Activated T-cell treated with anti-CD3 and anti-CD28 coated beads, Interleukin-2, amount 50 U/mL, for 72 hours (primary cell): Measurements from ENCODE around the gene KLHL35. TPM values are rescaled to one million over a fixed set of nuclear protein-coding genes. Genes with fewer than 3 reads are reported as not detected.
A peak's percentile ranks its signal among the peaks of the same experiment; 100 is the strongest.
"Not testable (repeated sequence)": the region's sequence is repeated elsewhere in the genome, so short reads cannot be mapped to it uniquely, and the experiment has no call there.

Experiments
- ATAC-seq, 2 donors: fragments of 150-1000 bp; cut with Tn5 transposase; replicated peaks in 1 of 2; 2 replicates each; pipeline ENCODE4 v1.10.0; 2021; ENCODE audit warnings: moderate library complexity in 2 of 2, mild to moderate bottlenecking in 1 of 2
- DNase-seq, 2 donors: peaks; one replicate each; pipeline ENCODE4 v3.0.0; 2021 to 2022; ENCODE audit warnings: mixed read lengths in 1 of 2
- H3K27ac Mint-ChIP-seq: one replicate; pipeline ENCODE4 v1.8.0; 2022; ENCODE audit warnings: mild to moderate bottlenecking, moderate library complexity, mixed read lengths
- H3K27me3 Mint-ChIP-seq: one replicate; pipeline ENCODE4 v1.8.0; 2022; ENCODE audit warnings: low read depth, mixed read lengths
- H3K36me3 Mint-ChIP-seq, 2 donors: one replicate each; pipeline ENCODE4 v1.8.0; 2022; ENCODE audit warnings: mixed read lengths in 2 of 2, mild to moderate bottlenecking in 1 of 2; ENCODE audit not compliant: insufficient read depth in 2 of 2
- H3K4me1 Mint-ChIP-seq: one replicate; pipeline ENCODE4 v1.8.0; 2022; ENCODE audit warnings: low read depth, mixed read lengths
- H3K4me3 Mint-ChIP-seq, 2 donors: one replicate each; pipeline ENCODE4 v1.8.0; 2022; ENCODE audit warnings: mild to moderate bottlenecking in 2 of 2, mixed read lengths in 2 of 2, moderate library complexity in 2 of 2
- H3K9me3 Mint-ChIP-seq, 2 donors: one replicate each; pipeline ENCODE4 v1.8.0; 2022; ENCODE audit warnings: mixed read lengths in 2 of 2
- total RNA-seq, 2 donors: library from RNA; stranded (reverse); gene quantifications; one replicate each; pipeline ENCODE4 v1.2.3, GENCODE V29; 2022

The KLHL35 gene
- total RNA-seq, 2 donors from 2014 or later: 0.93 to 1.2 TPM

GRCh38 chr11:75422248-75423231 lies 10.5 kb downstream of the KLHL35 start:
- H3K27ac Mint-ChIP-seq: peak overlapping the region; percentile 42
- H3K4me1 Mint-ChIP-seq: no peaks in the 10 kb centered on the region
- DNase-seq (no peak), ATAC-seq (no peak)
- no peaks in the 10 kb centered on the region for H3K36me3 Mint-ChIP-seq
- no peak overlapping the region for H3K4me3 Mint-ChIP-seq
- peaks cover 3% of the 10 kb centered on the region for H3K27me3 Mint-ChIP-seq
- H3K9me3 Mint-ChIP-seq: no peaks in the 10 kb centered on the region

- Mint-ChIP-seq H3K9me3 (no peaks in the 10 kb centered on the region), H3K36me3 (no peaks in the 10 kb centered on the region), H3K4me3 (no peak overlapping the region), H3K27me3 (no peaks in the 10 kb centered on the region), H3K27ac (peak overlapping the region; percentile 42), H3K4me1 (no peaks in the 10 kb centered on the region)
- DNase-seq: no peak
- ATAC-seq: no peak
Observed at GRCh38 chr11:75421902-75422247, 11.1 kb downstream of the KLHL35 start.

GRCh38 chr11:75421035-75421602 lies 11.9 kb downstream of the KLHL35 start:
- peak in 1 of 2 donors; percentile 22 for ATAC-seq
- DNase-seq: no peak
- Mint-ChIP-seq H3K27me3 (no peaks in the 10 kb centered on the region), H3K36me3 (no peaks in the 10 kb centered on the region), H3K27ac (no peak overlapping the region), H3K9me3 (no peaks in the 10 kb centered on the region), H3K4me1 (no peaks in the 10 kb centered on the region), H3K4me3 (no peak overlapping the region)

- DNase-seq: no peak
Observed at GRCh38 chr11:75420224-75421034, 12.6 kb downstream of the KLHL35 start.

GRCh38 chr11:75413864-75414263 lies 19.1 kb downstream of the KLHL35 start:
- ATAC-seq: no peak
- Mint-ChIP-seq H3K4me3 (no peak overlapping the region), H3K9me3 (no peaks in the 10 kb centered on the region), H3K36me3 (peaks cover 4 to 7% of the 10 kb centered on the region in 2 donors), H3K27me3 (no peaks in the 10 kb centered on the region), H3K4me1 (no peaks in the 10 kb centered on the region), H3K27ac (no peak overlapping the region)
- DNase-seq: no peak

More at GRCh38 chr11:75420224-75421034, 12.6 kb downstream of the KLHL35 start:
- H3K4me1 Mint-ChIP-seq: no peaks in the 10 kb centered on the region
- H3K36me3 Mint-ChIP-seq: no peaks in the 10 kb centered on the region
- H3K9me3 Mint-ChIP-seq: no peaks in the 10 kb centered on the region
- no peak overlapping the region for H3K4me3 Mint-ChIP-seq
- H3K27ac Mint-ChIP-seq: no peak overlapping the region
- no peaks in the 10 kb centered on the region for H3K27me3 Mint-ChIP-seq
- no peak for ATAC-seq

- ATAC-seq, H3K27me3 Mint-ChIP-seq, DNase-seq, H3K36me3 Mint-ChIP-seq, H3K9me3 Mint-ChIP-seq, H3K4me1 Mint-ChIP-seq, H3K4me3 Mint-ChIP-seq: not testable (repeated sequence)
- H3K27ac Mint-ChIP-seq: peak overlapping the region; percentile 65
Observed at GRCh38 chr11:75413146-75413545, 19.9 kb downstream of the KLHL35 start.

GRCh38 chr11:75409971-75410370 lies 23.0 kb downstream of the KLHL35 start:
- not testable (repeated sequence) for DNase-seq, H3K27me3 Mint-ChIP-seq, H3K4me3 Mint-ChIP-seq, ATAC-seq, H3K9me3 Mint-ChIP-seq, H3K4me1 Mint-ChIP-seq, H3K27ac Mint-ChIP-seq
- peaks cover 9 to 32% of the 10 kb centered on the region in 2 donors for H3K36me3 Mint-ChIP-seq

GRCh38 chr11:75408957-75409219 lies 24.1 kb downstream of the KLHL35 start:
- Mint-ChIP-seq H3K27me3 (no peaks in the 10 kb centered on the region), H3K36me3 (peaks cover 15 to 41% of the 10 kb centered on the region in 2 donors), H3K4me3 (no peak overlapping the region), H3K4me1 (peaks cover 15% of the 10 kb centered on the region), H3K27ac (no peak overlapping the region), H3K9me3 (no peaks in the 10 kb centered on the region)
- ATAC-seq (peak in 1 of 2 donors; percentile 33), DNase-seq (no peak)

- Mint-ChIP-seq H3K27me3 (no peaks in the 10 kb centered on the region), H3K9me3 (no peaks in the 10 kb centered on the region), H3K4me1 (peaks cover 41% of the 10 kb centered on the region), H3K4me3 (no peak overlapping the region), H3K27ac (peak overlapping the region; percentile 79), H3K36me3 (peaks cover 31 to 58% of the 10 kb centered on the region in 2 donors)
- ATAC-seq (peak in 1 of 2 donors; percentile 15), DNase-seq (no peak)
Observed at GRCh38 chr11:75406338-75406777, 26.6 kb downstream of the KLHL35 start.

- Mint-ChIP-seq H3K9me3 (no peaks in the 10 kb centered on the region), H3K4me3 (peak overlapping the region; percentile 46 to 98), H3K36me3 (peaks cover 42 to 72% of the 10 kb centered on the region in 2 donors), H3K4me1 (peaks cover 47% of the 10 kb centered on the region), H3K27me3 (no peaks in the 10 kb centered on the region), H3K27ac (peak overlapping the region; percentile 99)
- peak in 1 of 2 donors; percentile 40 for DNase-seq
- ATAC-seq: peak in 1 of 2 donors; percentile 14
Observed at GRCh38 chr11:75403983-75404658, 28.9 kb downstream of the KLHL35 start.

GRCh38 chr11:75403037-75403436 lies 30.0 kb downstream of the KLHL35 start:
- H3K27ac Mint-ChIP-seq: peak overlapping the region; percentile 99
- DNase-seq (no peak), ATAC-seq (no peak)
- H3K4me3 Mint-ChIP-seq: peak overlapping the region; percentile 98
- peaks cover 46% of the 10 kb centered on the region for H3K4me1 Mint-ChIP-seq
- peaks cover 42 to 70% of the 10 kb centered on the region in 2 donors for H3K36me3 Mint-ChIP-seq
- H3K27me3 Mint-ChIP-seq: no peaks in the 10 kb centered on the region
- H3K9me3 Mint-ChIP-seq: no peaks in the 10 kb centered on the region

- DNase-seq (no peak), ATAC-seq (no peak)
- no peaks in the 10 kb centered on the region for H3K27me3 Mint-ChIP-seq
- no peaks in the 10 kb centered on the region for H3K9me3 Mint-ChIP-seq
- peaks cover 40% of the 10 kb centered on the region for H3K4me1 Mint-ChIP-seq
- H3K36me3 Mint-ChIP-seq: peaks cover 38 to 64% of the 10 kb centered on the region in 2 donors
- peak overlapping the region; percentile 99 for H3K27ac Mint-ChIP-seq
- H3K4me3 Mint-ChIP-seq: peak overlapping the region; percentile 98
Observed at GRCh38 chr11:75402002-75402773, 30.8 kb downstream of the KLHL35 start.
